H1 (cell line): ENCODE measurements around the gene BMERB1. TPM values are rescaled to one million over a fixed set of nuclear protein-coding genes. Genes with fewer than 3 reads are reported as not detected.

Source experiments
- CTCF ChIA-PET: fragments of 300-600 bp; sonication (Branson Sonifier 250); formaldehyde crosslinking; loops from one replicate; lab custom pipeline; 2021; ENCODE audit not compliant: partially characterized antibody; lab: Charles Lee
- POLR2A ChIA-PET: fragments of 300-600 bp; sonication (Branson Sonifier 250); formaldehyde crosslinking; loops from one replicate; lab custom pipeline; 2021; ENCODE audit warnings: inconsistent platforms; ENCODE audit not compliant: partially characterized antibody; lab: Charles Lee
- DNase-seq, 2 experiments: peaks; one replicate each; pipeline versions ENCODE4 v3.0.0 to v3.0.0-alpha.2; 2010 to 2022; ENCODE audit warnings: low spot score in 2 of 2, low read depth in 1 of 2, mixed read lengths in 1 of 2
- FAIRE-seq: peaks from 2 replicates; lab custom pipeline; 2011; peaks lifted over from hg19 to GRCh38; lab: Jason Lieb, UNC
- H2AFZ ChIP-seq: 2 replicates; pipeline ENCODE4 v1.8.1; 2012; ENCODE audit warnings: low read length, inconsistent platforms
- H2AK5ac ChIP-seq: 2 replicates; pipeline ENCODE4 v1.6.1; 2013; ENCODE audit warnings: low read depth, low read length
- H2BK120ac ChIP-seq: replicated peaks from 2 replicates; pipeline ENCODE3; 2013; ENCODE audit warnings: low read depth, low read length, inconsistent platforms
- H2BK12ac ChIP-seq: 2 replicates; pipeline ENCODE4 v1.6.1; 2013; ENCODE audit warnings: low read depth, low read length
- H2BK15ac ChIP-seq: 2 replicates; pipeline ENCODE4 v1.6.1; 2013; ENCODE audit warnings: low read length
- H2BK20ac ChIP-seq: 2 replicates; pipeline ENCODE4 v1.6.1; 2013; ENCODE audit warnings: low read length
- H2BK5ac ChIP-seq: 2 replicates; pipeline ENCODE4 v1.6.1; 2013; ENCODE audit warnings: low read depth, low read length
- H3K14ac ChIP-seq: 2 replicates; pipeline ENCODE4 v1.6.1; 2013; ENCODE audit warnings: inconsistent platforms; ENCODE audit not compliant: insufficient read length
- H3K18ac ChIP-seq: 2 replicates; pipeline ENCODE4 v1.6.1; 2013; ENCODE audit warnings: low read length; ENCODE audit errors: extremely low read depth
- H3K23ac ChIP-seq: 2 replicates; pipeline ENCODE4 v1.6.1; 2013; ENCODE audit warnings: inconsistent platforms; ENCODE audit not compliant: insufficient read length
- H3K23me2 ChIP-seq: 2 replicates; pipeline ENCODE4 v1.6.1; 2013; ENCODE audit warnings: low read depth, low read length
- H3K27ac ChIP-seq: 2 replicates; pipeline ENCODE4 v1.6.1; 2011; ENCODE audit warnings: low read depth, low read length, inconsistent platforms
- H3K27me3 ChIP-seq, 4 experiments: replicated peaks in 1 of 4; 1 replicate in 1 of 4; 2 replicates in 3 of 4; pipeline versions ENCODE4 v1.6.1 to v1.8.1; 2011 to 2013; ENCODE audit warnings: low read length in 3 of 4, mild to moderate bottlenecking in 3 of 4, inconsistent platforms in 2 of 4, mixed read lengths in 2 of 4, moderate library complexity in 1 of 4; ENCODE audit not compliant: control insufficient read depth in 3 of 4, insufficient read depth in 3 of 4; ENCODE audit errors: extremely low read depth in 1 of 4
- H3K36me3 ChIP-seq, 4 experiments: 2 replicates each; pipeline versions ENCODE4 v1.6.1 to v1.8.1; 2011 to 2013; ENCODE audit warnings: mild to moderate bottlenecking in 4 of 4, low read length in 3 of 4, moderate library complexity in 2 of 4, control low read depth in 1 of 4, inconsistent platforms in 1 of 4; ENCODE audit not compliant: insufficient read depth in 4 of 4, control insufficient read depth in 2 of 4
- H3K4ac ChIP-seq: replicated peaks from 2 replicates; pipeline ENCODE3; 2013; ENCODE audit warnings: low read length, low read depth, mixed read lengths, inconsistent platforms; ENCODE audit not compliant: insufficient read length
- H3K4me1 ChIP-seq, 4 experiments: replicated peaks in 1 of 4; 1 replicate in 1 of 4; 2 replicates in 3 of 4; pipeline versions ENCODE4 v1.6.1 to v1.8.1; 2011 to 2013; ENCODE audit warnings: low read length in 3 of 4, inconsistent platforms in 2 of 4, mixed read lengths in 1 of 4; ENCODE audit not compliant: insufficient read depth in 4 of 4, control insufficient read depth in 3 of 4
- H3K4me2 ChIP-seq, 2 experiments: 2 replicates each; pipeline versions ENCODE4 v1.6.1 to v1.8.1; 2011 to 2013; ENCODE audit warnings: low read depth in 2 of 2, low read length in 2 of 2, control low read depth in 1 of 2, inconsistent platforms in 1 of 2, mild to moderate bottlenecking in 1 of 2; ENCODE audit not compliant: insufficient read depth in 1 of 2
- H3K4me3 ChIP-seq, 4 experiments: fragments of 200-600, 300-600 bp in 1 of 4; sonication (generic), shearing (Covaris generic), sonication (Bioruptor Twin) in 1 of 4; 2 replicates each; pipeline versions ENCODE4 v1.5.1 to v1.8.1; 2011 to 2016; ENCODE audit warnings: low read length in 4 of 4, low read depth in 3 of 4, control low read depth in 2 of 4, inconsistent platforms in 2 of 4, mild to moderate bottlenecking in 2 of 4, mixed read lengths in 1 of 4, moderate library complexity in 1 of 4; ENCODE audit not compliant: insufficient read depth in 2 of 4; ENCODE audit errors: extremely low read depth in 1 of 4
- H3K56ac ChIP-seq: replicated peaks from 2 replicates; pipeline ENCODE3; 2013; ENCODE audit warnings: low read depth, mild to moderate bottlenecking, mixed read lengths, low read length, inconsistent platforms; ENCODE audit not compliant: insufficient read length
- H3K79me1 ChIP-seq: 2 replicates; pipeline ENCODE4 v1.6.1; 2013; ENCODE audit warnings: low read depth, low read length, control low read depth
- H3K79me2 ChIP-seq, 2 experiments: 2 replicates each; pipeline versions ENCODE4 v1.6.1 to v1.8.1; 2012 to 2013; ENCODE audit warnings: low read length in 2 of 2, mild to moderate bottlenecking in 2 of 2, inconsistent platforms in 1 of 2; ENCODE audit not compliant: insufficient read depth in 2 of 2, control insufficient read depth in 1 of 2
- H3K9ac ChIP-seq, 4 experiments: replicated peaks in 1 of 4; 1 replicate in 1 of 4; 2 replicates in 3 of 4; pipeline versions ENCODE4 v1.6.1 to v1.8.1; 2011 to 2013; ENCODE audit warnings: low read depth in 3 of 4, low read length in 3 of 4, control low read depth in 2 of 4, mild to moderate bottlenecking in 2 of 4, moderate library complexity in 2 of 4, inconsistent platforms in 1 of 4; ENCODE audit errors: extremely low read depth in 1 of 4
- H3K9me3 ChIP-seq, 2 experiments: 2 replicates each; pipeline versions ENCODE4 v1.6.1 to v1.8.1; 2012 to 2013; ENCODE audit warnings: mild to moderate bottlenecking in 2 of 2, moderate library complexity in 2 of 2, control low read depth in 1 of 2, inconsistent platforms in 1 of 2, low read depth in 1 of 2, low read length in 1 of 2, mixed read lengths in 1 of 2; ENCODE audit not compliant: insufficient read depth in 2 of 2
- H4K20me1 ChIP-seq, 2 experiments: replicated peaks in 1 of 2; 2 replicates each; pipeline versions ENCODE3 to v1.8.1; 2011 to 2013; ENCODE audit warnings: inconsistent platforms in 2 of 2, low read length in 2 of 2, mild to moderate bottlenecking in 1 of 2; ENCODE audit not compliant: insufficient read depth in 2 of 2, control insufficient read depth in 1 of 2
- H4K5ac ChIP-seq: 2 replicates; pipeline ENCODE4 v1.6.1; 2013; ENCODE audit warnings: low read length, low read depth, mixed read lengths, inconsistent platforms; ENCODE audit not compliant: insufficient read length
- H4K8ac ChIP-seq: 2 replicates; pipeline ENCODE4 v1.8.0; 2013; ENCODE audit warnings: mild to moderate bottlenecking, moderate library complexity, low read length, inconsistent platforms; ENCODE audit not compliant: insufficient read depth; ENCODE audit errors: extremely low read depth
- H4K91ac ChIP-seq: replicated peaks from 2 replicates; pipeline ENCODE3; 2013; ENCODE audit warnings: low read length, mixed read lengths, inconsistent platforms; ENCODE audit not compliant: insufficient read length
- ASH2L ChIP-seq: fragments of 200-600, 300-600 bp; sonication (generic); IDR thresholded peaks from one replicate; pipeline ENCODE4 v1.7.1; 2017; ENCODE audit warnings: low read length
- RXRA ChIP-seq: IDR thresholded peaks from 2 replicates; pipeline ENCODE4 v1.6.1; 2011; ENCODE audit warnings: low read depth, mild to moderate bottlenecking, low read length, moderate library complexity; ENCODE audit not compliant: insufficient read depth
- SP2 ChIP-seq: IDR thresholded peaks from 2 replicates; pipeline ENCODE4 v1.6.1; 2012; ENCODE audit warnings: mild to moderate bottlenecking, low read length, inconsistent platforms
- SP4 ChIP-seq: IDR thresholded peaks from 2 replicates; pipeline ENCODE4 v1.6.1; 2012; ENCODE audit warnings: low read length, inconsistent platforms
- WGBS, 2 experiments: shearing (Covaris generic) in 1 of 2; methylation state at CpG; one replicate each; pipeline versions ENCODE4 v1.1.6 to v1.1.7; 2013 to 2015; ENCODE audit warnings: low lambda C conversion rate in 2 of 2, mixed read lengths in 2 of 2, inconsistent platforms in 1 of 2, low coverage in 1 of 2, missing lambda C conversion rate in 1 of 2; ENCODE audit not compliant: insufficient replicate concordance in 2 of 2, insufficient coverage in 1 of 2, insufficient read length in 1 of 2; ENCODE audit errors: extremely low coverage in 1 of 2, missing lambda C conversion rate in 1 of 2; 5-methylcytosine and 5-hydroxymethylcytosine counted together
- polyA plus RNA-seq, 7 experiments: library from polyadenylated mRNA; depleted of rRNA in 3 of 7; stranded (reverse) in 5 of 7; unstranded in 2 of 7; fragments of >200 nt in 5 of 7; fragments of 200-250 nt in 2 of 7; gene quantifications; 1 replicate in 5 of 7; 2 replicates in 1 of 7; 4 replicates in 1 of 7; pipeline versions ENCODE4 v1.2.1 to v1.2.3, GENCODE V29; 2011 to 2013; ENCODE audit warnings: missing spikeins in 2 of 7, mixed read lengths in 2 of 7
- total RNA-seq: library from RNA; stranded (reverse); fragmentation: NEBNext Ultra II Directional; extraction: Animal tissue kit (Norgen Biotek cat#: 25700); gene quantifications from 2 replicates; pipeline ENCODE4 v1.2.1, GENCODE V29; 2021

BMERB1 gene
- total and polyA plus RNA-seq, 2 of the 8 experiments (the other 6 are each of a cell fraction or from before 2014, with no cell fraction given), result 23.5 to 27.1 TPM

- no peak overlapping the region for H3K14ac ChIP-seq
- H3K36me3 ChIP-seq, result no peaks in the 10 kb centered on the region; a peak in 1 of 8 replicates
- no peak overlapping the region for H2BK15ac ChIP-seq
- no peak overlapping the region for H3K18ac ChIP-seq
- H3K9me3 ChIP-seq, result peaks cover 7 to 13% of the 10 kb centered on the region in 2 experiments; a peak in 3 of 4 replicates
- H3K23ac ChIP-seq, result no peak overlapping the region
- no peak overlapping the region for H3K9ac ChIP-seq
- H4K91ac ChIP-seq, result no peak overlapping the region
- no peak overlapping the region for H4K5ac ChIP-seq
- no peak for TF ChIP-seq RXRA
- no peak for TF ChIP-seq SP4
- peak; percentile 52 for TF ChIP-seq ASH2L
- TF ChIP-seq SP2, result no peak
- no peaks in the 10 kb centered on the region for H3K27me3 ChIP-seq
- H3K79me2 ChIP-seq, result peaks cover 0 to 3% of the 10 kb centered on the region in 2 experiments; a peak in 1 of 4 replicates
- no peak overlapping the region for H3K4ac ChIP-seq
- no peak overlapping the region for H3K56ac ChIP-seq
- H3K27ac ChIP-seq, result no peak overlapping the region
- peak in 1 of 2 experiments; percentile 85 for DNase-seq
- no peaks in the 10 kb centered on the region for H4K20me1 ChIP-seq
- no peak overlapping the region for H2BK20ac ChIP-seq
- no peak overlapping the region for H4K8ac ChIP-seq
- H3K4me2 ChIP-seq, result no peak overlapping the region
- H2AFZ ChIP-seq, result no peak overlapping the region
- no peak overlapping the region for H2BK120ac ChIP-seq
- no peak overlapping the region for H3K4me3 ChIP-seq
- H3K79me1 ChIP-seq, result no peaks in the 10 kb centered on the region
- H3K23me2 ChIP-seq, result no peaks in the 10 kb centered on the region
- WGBS, 2 experiments, result 38% methylated on average over 8 of the region's 8 CpGs; no CpG with 5 or more reads in 1 of the 2 experiments
- H2AK5ac ChIP-seq, result no peak overlapping the region
- no peak for FAIRE-seq
- no peak overlapping the region for H2BK5ac ChIP-seq
- CTCF ChIA-PET, result interaction anchor here (0.9 to 4.8 kb wide), 6 partner anchors 8 to 62 kb away, joined by 3 to 42 read pairs (median 5); no protein-coding TSS in a partner anchor
- POLR2A ChIA-PET, result interaction anchor here (0.6 to 1.1 kb wide), 3 partner anchors 22 to 151 kb away, joined by 3 to 4 read pairs (median 3); no protein-coding TSS in a partner anchor
- H3K4me1 ChIP-seq, result peaks cover 0 to 17% (median 9%) of the 10 kb centered on the region in 4 experiments; a peak in 5 of 7 replicates
- H2BK12ac ChIP-seq, result no peak overlapping the region
Measured at GRCh38 chr16:15539197-15539596, 104.8 kb downstream of the BMERB1 start.
